Activated CD4-positive, alpha-beta T cell treated with anti-CD3 and anti-CD28 coated beads, Interleukin-2, amount 10 ng/mL, durations not matched to agents 24 days and 14 days (primary cell): ENCODE data around the gene DENND1A. TPM values are rescaled to one million over a fixed set of nuclear protein-coding genes. Genes with fewer than 3 reads are reported as not detected.

Experiments used
- DNase-seq: peaks from one replicate; pipeline ENCODE4 v3.0.0; 2022
- H3K27ac Mint-ChIP-seq: one replicate; pipeline ENCODE4 v1.8.0; 2022; ENCODE audit warnings: mild to moderate bottlenecking, mixed read lengths
- H3K27me3 Mint-ChIP-seq: one replicate; pipeline ENCODE4 v1.8.0; 2022; ENCODE audit warnings: mixed read lengths
- H3K36me3 Mint-ChIP-seq: one replicate; pipeline ENCODE4 v1.8.0; 2022; ENCODE audit warnings: low read depth, mild to moderate bottlenecking, mixed read lengths
- H3K4me1 Mint-ChIP-seq: one replicate; pipeline ENCODE4 v1.8.0; 2021; ENCODE audit warnings: mixed read lengths
- H3K4me3 Mint-ChIP-seq: one replicate; pipeline ENCODE4 v1.8.0; 2022; ENCODE audit warnings: mild to moderate bottlenecking, moderate library complexity, mixed read lengths
- H3K9me3 Mint-ChIP-seq: one replicate; pipeline ENCODE4 v1.8.0; 2021; ENCODE audit warnings: mixed read lengths
- intact Hi-C: fragments of 100-400 bp; cut with micrococcal nuclease; formaldehyde crosslinking; loops from one replicate; pipeline ENCODE4 v1.15.1; 2023
- total RNA-seq: library from RNA; stranded (reverse); gene quantifications from 2 replicates; pipeline ENCODE4 v1.2.3, GENCODE V29; 2022

DENND1A gene
- total RNA-seq, 1 donor from 2014 or later: 25.2 TPM

DNA sequence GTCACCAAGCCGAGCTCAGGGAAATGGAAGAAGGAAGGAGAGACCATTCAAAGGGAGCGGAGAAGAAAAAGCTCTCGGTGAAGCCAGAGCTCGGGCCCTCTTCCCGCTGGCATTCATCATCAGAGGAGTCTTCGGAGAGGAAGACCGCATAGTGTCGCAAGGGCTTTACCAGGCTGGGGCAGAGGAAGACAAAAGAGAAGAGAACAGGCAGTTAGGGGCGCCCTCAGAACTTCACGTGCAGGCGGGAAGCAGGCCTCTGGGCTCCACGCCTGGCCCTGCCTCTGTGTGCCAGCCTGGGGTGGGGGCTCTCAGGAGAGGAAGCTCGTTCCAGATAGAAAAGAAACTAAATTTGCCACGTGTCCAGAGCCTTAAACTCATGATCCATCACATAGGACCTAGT lies 542.2 kb downstream of the DENND1A start:
- H3K4me1 Mint-ChIP-seq: no peaks in the 10 kb centered on the region
- H3K36me3 Mint-ChIP-seq: no peaks in the 10 kb centered on the region
- H3K4me3 Mint-ChIP-seq: no peak overlapping the region
- H3K27ac Mint-ChIP-seq: no peak overlapping the region
- no peaks in the 10 kb centered on the region for H3K27me3 Mint-ChIP-seq
- intact Hi-C loops: no loop called here
- no peaks in the 10 kb centered on the region for H3K9me3 Mint-ChIP-seq
- DNase-seq: no peak

DNA sequence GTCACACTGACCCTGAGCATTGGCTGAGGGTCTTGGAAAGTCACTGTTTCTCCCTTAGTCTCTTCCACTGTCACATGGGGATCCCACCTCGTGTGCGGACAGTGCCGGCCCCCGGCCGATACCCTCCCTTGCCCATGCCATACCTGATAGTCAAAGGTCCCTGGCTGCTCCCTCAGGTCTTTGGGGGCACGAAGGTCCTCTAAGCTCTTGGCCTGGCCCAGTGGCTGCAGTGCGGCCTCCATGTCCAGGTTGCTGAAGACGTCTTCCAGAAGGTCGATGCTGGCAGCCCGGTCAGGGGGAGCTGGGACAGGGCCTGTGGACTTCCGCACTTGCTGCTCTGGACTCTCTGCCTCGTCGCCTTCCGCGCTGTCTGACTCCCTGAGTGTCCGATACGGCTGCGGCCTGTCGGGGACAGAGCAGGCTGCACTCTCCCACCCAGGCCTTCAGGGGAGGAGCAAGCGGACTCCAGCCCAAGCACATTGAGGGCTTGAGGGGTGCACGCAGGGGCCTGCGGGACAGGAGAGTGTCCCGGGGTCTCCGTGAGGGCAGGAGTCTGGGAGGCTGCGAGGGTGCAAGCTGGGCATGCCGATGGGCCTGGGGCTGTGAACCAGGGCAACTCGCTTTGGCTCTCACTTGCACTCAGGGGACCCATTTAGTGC lies 546.3 kb downstream of the DENND1A start:
- no peaks in the 10 kb centered on the region for H3K36me3 Mint-ChIP-seq
- DNase-seq: no peak
- H3K27me3 Mint-ChIP-seq: no peaks in the 10 kb centered on the region
- intact Hi-C loops: no loop called here
- H3K27ac Mint-ChIP-seq: no peak overlapping the region
- no peaks in the 10 kb centered on the region for H3K9me3 Mint-ChIP-seq
- no peaks in the 10 kb centered on the region for H3K4me1 Mint-ChIP-seq
- H3K4me3 Mint-ChIP-seq: no peak overlapping the region

DNA sequence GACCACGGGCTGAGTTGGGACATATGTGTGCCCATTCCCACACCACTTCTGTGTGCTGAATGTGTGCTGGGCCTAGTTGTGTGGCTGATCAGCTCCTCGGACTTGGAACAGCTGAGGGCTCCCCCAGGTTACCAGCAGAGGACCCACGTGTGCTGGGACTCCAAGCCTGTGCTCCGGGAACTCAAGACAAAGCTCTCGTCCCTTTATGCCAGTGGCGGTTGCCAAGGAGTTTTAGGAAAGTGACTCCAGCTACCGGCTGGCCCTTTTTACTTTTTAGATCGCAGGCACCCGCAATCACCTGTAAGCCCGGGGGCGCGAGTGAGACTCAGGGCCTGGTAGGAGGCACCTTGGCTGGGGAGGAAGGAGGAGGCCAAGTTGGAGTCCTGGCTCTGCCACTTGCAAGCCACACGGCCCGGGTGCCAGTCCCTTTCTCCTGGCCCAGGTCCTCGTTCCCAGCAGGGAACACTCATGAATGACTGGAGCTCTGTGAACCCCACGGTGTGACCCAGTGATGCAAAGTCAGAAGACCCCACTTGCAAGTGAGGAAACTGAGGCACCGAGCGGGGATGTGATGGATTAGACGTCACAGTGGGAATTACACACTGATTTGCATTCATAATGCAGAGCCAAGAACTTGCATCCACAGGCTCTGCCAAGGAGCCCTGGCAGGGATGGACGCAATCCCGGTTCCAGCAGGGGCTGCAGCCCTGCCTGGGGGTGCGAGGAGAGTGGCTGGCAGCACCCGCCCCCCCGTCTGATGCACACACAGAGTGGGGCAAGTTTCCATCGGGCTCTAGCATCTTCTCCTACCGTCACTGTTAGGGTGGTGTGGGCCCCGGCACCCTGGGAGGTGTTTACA lies 547.0 kb downstream of the DENND1A start:
- no peaks in the 10 kb centered on the region for H3K9me3 Mint-ChIP-seq
- H3K4me3 Mint-ChIP-seq: no peak overlapping the region
- intact Hi-C loops: no loop called here
- DNase-seq: no peak
- no peak overlapping the region for H3K27ac Mint-ChIP-seq
- H3K4me1 Mint-ChIP-seq: no peaks in the 10 kb centered on the region
- H3K36me3 Mint-ChIP-seq: no peaks in the 10 kb centered on the region
- no peaks in the 10 kb centered on the region for H3K27me3 Mint-ChIP-seq

DNA sequence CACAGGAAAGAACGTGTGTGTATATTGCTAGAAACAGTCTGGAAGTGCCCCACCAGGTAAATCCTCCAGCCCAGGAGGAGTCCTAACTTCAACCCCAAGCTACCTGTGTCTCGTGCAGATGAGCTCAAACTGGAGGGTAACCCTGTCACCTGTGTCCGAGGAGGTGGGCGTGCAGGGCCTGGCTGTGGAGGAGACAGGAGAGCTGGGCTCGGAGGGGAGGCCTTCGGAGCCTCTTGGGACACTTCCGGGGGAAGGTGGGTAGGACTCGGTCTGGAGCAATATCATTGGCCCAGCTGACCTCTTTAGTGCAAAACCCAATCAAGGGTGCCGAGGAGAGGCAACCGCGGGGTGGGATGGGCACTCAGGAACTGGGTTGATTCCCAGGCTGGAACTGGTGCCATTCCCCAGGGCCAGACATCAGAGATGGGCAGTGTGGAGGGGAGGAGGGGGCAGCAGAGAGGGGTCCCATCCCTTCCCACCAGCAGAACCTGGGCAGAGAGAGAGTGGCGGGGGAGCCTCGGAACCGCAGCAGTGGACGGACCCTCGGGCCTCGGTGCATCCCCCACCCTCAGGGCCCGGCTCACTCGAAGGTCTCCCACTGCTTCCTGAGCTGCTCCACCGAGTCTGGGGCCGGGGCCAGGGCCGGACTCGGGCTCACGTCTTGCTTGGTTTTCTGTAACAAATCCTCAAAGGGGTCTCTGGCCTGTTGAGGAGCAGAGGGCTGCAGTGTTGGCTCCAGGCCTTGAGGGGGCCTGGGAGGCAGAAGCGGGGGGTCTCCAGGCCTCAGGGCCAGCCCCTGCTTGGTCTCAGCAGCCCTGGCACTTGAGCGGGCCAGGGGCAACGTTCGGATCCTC lies 548.8 kb downstream of the DENND1A start:
- peaks cover 3% of the 10 kb centered on the region for H3K27me3 Mint-ChIP-seq
- no peaks in the 10 kb centered on the region for H3K36me3 Mint-ChIP-seq
- H3K4me3 Mint-ChIP-seq: no peak overlapping the region
- DNase-seq: no peak
- H3K4me1 Mint-ChIP-seq: no peaks in the 10 kb centered on the region
- H3K9me3 Mint-ChIP-seq: no peaks in the 10 kb centered on the region
- intact Hi-C loops: no loop called here
- no peak overlapping the region for H3K27ac Mint-ChIP-seq

DNA sequence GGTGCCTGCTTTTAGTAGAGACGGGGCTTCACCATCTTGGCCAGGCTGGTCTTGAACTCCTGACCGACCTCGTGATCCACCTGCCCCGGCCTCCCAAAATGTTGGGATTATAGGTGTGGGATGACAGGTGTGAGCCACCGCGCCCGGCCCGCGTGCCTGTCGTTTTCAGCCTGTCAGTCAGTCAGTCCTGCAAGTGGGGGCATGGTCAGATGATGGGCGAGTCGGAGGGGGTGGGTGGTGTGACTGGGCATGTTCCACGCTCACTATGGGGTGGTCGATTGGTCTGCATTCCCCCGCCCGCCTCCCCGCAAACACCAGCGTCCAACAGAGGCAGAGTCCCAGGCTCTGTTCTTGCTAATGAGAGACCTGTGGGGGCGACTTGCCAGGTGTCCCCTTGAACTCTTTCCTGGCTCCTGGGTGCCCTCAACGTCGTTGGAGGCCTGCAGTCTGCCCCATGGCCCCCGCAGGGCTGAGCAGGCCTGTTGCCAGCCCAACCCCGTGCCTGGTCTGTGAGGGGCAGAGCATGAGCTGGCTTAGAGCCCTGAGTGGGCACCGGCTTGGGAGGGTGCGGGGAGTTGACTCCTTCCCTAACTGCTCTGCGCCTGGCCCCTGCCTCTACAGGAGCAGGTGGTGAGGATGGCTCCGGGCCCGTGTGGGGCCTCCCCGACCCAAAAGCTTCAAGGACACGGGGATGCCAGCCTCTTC lies 550.8 kb downstream of the DENND1A start:
- no peak for DNase-seq
- Mint-ChIP-seq H3K27ac (no peak overlapping the region), H3K9me3 (no peaks in the 10 kb centered on the region), H3K36me3 (no peaks in the 10 kb centered on the region), H3K27me3 (peaks cover 15% of the 10 kb centered on the region), H3K4me1 (no peaks in the 10 kb centered on the region), H3K4me3 (no peak overlapping the region)
- intact Hi-C loops: no loop called here

DNA sequence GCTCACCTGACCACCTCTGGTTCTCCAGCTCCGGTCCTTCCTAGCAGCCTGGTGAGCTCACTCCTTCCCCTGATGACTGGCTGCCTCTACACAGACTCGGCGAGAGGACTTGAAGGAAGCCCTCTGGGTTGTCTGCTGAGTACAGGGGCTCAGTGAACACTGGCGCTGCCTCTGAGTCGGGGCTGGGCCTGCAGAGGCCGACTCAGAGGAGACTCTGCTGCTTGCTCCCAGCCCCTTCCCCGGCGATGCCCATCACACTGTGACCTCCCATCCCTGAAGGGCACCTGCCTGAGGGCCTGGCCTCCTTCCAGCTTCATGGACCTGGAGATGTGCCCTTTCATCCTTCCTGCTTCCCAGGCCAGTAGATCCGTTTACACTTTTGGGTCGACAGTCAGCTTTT lies 551.9 kb downstream of the DENND1A start:
- H3K27ac Mint-ChIP-seq: no peak overlapping the region
- no peaks in the 10 kb centered on the region for H3K4me1 Mint-ChIP-seq
- intact Hi-C loops: no loop called here
- peaks cover 18% of the 10 kb centered on the region for H3K27me3 Mint-ChIP-seq
- no peak for DNase-seq
- H3K9me3 Mint-ChIP-seq: no peaks in the 10 kb centered on the region
- no peak overlapping the region for H3K4me3 Mint-ChIP-seq
- H3K36me3 Mint-ChIP-seq: no peaks in the 10 kb centered on the region

DNA sequence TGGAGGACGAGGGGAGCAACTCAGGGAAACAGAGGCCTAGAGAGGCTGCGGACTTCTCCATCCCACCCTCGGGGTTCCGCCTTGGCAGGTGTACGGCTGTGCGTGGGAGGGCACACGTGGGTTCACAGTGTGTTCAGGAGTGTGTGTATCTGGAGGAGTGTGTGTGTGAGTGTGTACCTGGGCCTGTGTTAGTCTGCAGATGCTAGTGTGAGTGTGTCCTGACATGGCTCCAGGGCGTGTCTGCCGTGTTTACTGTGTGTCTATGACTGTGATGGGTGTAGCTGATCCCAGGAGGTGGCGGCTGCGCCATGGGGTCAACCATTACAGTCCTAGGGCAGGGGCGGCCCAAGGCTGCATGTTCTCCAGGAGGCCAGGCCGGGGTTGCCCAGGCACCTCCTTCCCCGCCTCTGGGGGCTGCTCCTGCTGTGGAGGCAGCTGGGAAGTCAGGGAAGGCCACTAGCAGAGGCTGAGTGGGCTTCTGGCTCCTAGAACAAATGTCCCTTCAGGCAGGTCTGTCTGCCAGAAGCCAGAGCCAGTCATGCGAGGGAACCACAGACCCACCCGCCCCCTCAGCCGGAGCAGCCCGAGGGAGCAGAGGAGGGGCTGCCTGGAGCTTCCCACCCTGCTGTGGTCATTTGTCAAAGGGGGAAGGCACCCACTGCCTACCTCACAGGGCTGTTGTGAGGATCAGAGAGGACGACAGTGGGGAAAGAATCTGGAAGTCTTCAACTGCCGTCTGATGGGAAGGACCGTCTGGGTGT lies 552.5 kb downstream of the DENND1A start:
- H3K4me3 Mint-ChIP-seq: no peak overlapping the region
- H3K27ac Mint-ChIP-seq: no peak overlapping the region
- intact Hi-C loops: no loop called here
- no peak for DNase-seq
- no peaks in the 10 kb centered on the region for H3K36me3 Mint-ChIP-seq
- no peaks in the 10 kb centered on the region for H3K9me3 Mint-ChIP-seq
- H3K4me1 Mint-ChIP-seq: no peaks in the 10 kb centered on the region
- peaks cover 23% of the 10 kb centered on the region for H3K27me3 Mint-ChIP-seq

DNA sequence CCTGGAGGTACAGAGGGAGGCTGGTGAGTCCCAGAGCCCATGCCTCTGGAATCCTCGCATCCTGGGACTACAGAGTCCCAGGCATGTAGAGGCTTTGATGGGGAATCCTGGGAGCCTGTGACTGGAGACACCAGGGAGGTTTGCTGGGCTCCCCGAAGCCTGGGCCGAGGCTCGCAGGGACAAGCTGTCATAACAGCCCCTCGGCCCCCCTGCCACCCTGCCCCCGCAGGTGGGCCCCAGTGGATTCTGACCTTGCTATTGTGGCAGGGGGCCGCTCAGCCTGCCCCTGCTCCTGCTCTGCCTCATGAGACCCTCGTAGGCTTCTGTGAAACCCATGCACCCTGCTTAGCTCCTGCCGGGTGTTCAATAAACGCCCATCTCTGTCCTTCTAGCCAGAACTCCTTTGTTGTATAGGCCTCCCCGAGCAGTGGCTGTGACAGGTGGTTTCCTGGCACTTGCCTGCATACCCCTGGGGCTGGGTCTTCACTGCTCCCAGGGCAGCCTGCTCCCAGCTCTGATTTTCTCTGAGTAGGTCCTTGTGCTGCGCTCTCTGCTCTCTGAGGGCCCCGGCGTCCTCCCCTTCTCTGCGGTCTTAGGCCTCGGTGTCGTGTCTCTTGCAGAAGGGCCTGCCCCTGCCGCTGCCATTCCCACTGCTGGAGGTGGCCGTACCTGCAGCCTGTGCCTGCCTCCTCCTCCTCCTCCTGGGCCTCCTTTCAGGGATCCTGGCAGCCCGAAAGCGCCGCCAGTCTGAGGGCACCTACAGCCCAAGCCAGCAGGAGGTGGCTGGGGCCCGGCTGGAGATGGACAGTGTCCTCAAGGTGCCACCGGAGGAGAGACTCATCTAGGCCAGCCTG lies 553.5 kb downstream of the DENND1A start:
- intact Hi-C loops: no loop called here
- Mint-ChIP-seq H3K27ac (no peak overlapping the region), H3K4me3 (no peak overlapping the region), H3K9me3 (no peaks in the 10 kb centered on the region), H3K27me3 (peaks cover 30% of the 10 kb centered on the region), H3K4me1 (no peaks in the 10 kb centered on the region), H3K36me3 (no peaks in the 10 kb centered on the region)
- DNase-seq: no peak

DNA sequence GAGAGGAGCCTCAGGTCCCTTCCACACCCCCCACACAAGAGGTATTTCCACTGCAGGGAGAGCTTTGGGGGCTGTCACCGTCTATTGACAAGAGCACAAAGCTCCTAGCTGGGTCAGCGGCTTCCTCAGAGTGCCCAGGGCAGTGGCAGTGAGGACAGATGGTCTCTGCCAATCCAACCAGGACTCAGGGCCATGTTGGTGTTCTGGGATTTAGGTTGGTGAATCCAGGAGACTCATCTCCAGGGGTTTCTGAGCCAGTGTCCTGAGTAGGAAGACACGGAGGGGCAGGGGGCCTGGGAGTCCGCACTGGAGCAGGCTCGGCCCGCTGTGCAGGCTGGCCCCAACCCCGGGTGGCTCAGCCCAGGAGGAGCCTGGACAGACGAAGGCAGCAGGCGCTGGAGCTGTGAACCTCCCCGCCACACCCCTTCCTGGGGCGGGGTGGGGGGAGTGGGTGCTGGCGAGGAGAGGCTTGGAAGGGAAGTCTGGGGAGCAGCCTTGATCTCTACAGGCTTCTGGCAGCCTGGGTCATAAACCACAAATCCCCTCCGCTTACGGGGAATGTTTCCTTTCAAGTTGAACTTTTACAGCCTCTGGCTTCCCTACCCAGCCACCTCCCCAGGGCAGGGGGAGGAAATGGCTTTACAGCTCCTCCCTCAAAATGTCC lies 554.3 kb downstream of the DENND1A start:
- Mint-ChIP-seq H3K4me1 (no peaks in the 10 kb centered on the region), H3K27ac (no peak overlapping the region), H3K27me3 (peaks cover 30% of the 10 kb centered on the region), H3K36me3 (no peaks in the 10 kb centered on the region), H3K9me3 (no peaks in the 10 kb centered on the region), H3K4me3 (no peak overlapping the region)
- intact Hi-C loops: no loop called here
- no peak for DNase-seq

DNA sequence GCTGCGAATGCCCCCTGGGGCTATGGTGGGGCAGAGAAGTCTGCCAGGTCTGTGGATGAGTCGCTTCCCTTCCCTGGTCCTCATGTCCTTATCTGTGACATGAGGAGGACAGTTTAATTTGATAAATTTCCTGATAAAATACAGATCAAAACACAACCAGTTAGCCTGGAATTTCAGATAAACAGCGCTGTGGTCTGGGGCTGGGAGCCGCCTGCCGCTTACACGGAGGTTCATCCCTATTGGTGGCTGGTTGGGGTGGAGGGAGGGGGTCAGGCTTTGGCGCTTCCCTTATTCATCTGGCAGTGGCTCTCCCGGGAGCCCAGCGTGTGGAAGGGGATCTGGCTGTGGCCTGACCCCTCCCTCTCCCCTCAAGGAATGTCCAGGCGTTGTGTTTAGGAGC lies 556.0 kb downstream of the DENND1A start:
- H3K4me1 Mint-ChIP-seq: no peaks in the 10 kb centered on the region
- no peak overlapping the region for H3K4me3 Mint-ChIP-seq
- no peaks in the 10 kb centered on the region for H3K36me3 Mint-ChIP-seq
- intact Hi-C loops: no loop called here
- DNase-seq: no peak
- no peaks in the 10 kb centered on the region for H3K9me3 Mint-ChIP-seq
- no peak overlapping the region for H3K27ac Mint-ChIP-seq
- H3K27me3 Mint-ChIP-seq: peaks cover 36% of the 10 kb centered on the region

DNA sequence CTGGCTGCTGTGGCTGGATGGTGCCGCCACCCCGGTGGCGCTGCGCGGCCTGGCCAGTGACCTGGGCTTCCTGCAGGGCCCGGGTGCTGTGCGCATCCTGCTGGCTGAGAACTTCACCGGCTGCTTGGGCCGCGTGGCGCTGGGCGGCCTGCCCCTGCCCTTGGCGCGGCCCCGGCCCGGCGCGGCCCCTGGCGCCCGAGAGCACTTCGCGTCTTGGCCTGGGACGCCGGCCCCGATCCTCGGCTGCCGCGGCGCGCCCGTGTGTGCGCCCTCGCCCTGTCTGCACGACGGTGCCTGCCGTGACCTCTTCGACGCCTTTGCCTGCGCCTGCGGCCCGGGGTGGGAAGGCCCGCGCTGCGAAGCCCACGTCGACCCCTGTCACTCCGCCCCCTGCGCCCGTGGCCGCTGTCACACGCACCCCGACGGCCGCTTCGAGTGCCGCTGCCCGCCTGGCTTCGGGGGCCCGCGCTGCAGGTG lies 556.4 kb downstream of the DENND1A start:
- no peak overlapping the region for H3K4me3 Mint-ChIP-seq
- intact Hi-C loops: no loop called here
- H3K27ac Mint-ChIP-seq: no peak overlapping the region
- H3K27me3 Mint-ChIP-seq: peaks cover 36% of the 10 kb centered on the region
- H3K9me3 Mint-ChIP-seq: no peaks in the 10 kb centered on the region
- no peaks in the 10 kb centered on the region for H3K36me3 Mint-ChIP-seq
- no peak for DNase-seq
- no peaks in the 10 kb centered on the region for H3K4me1 Mint-ChIP-seq
